ENCODE measurements around the gene NYNRIN.

GRCh38 chr14:24416932-24417619, 18.3 kb downstream of the NYNRIN start:
- TF ChIP-seq EZH2 (IDR thresholded peaks at IDR 0.05) = no peak
- TF ChIP-seq CTCF (IDR thresholded peaks at IDR 0.05) = no peak
